ENCODE data around the gene HS3ST3B1. TPM values are rescaled to one million over a fixed set of nuclear protein-coding genes. Genes with fewer than 3 reads are reported as not detected.
A peak's percentile ranks its signal among the peaks of the same experiment; 100 is the strongest.

HS3ST3B1 gene
- total RNA-seq, 4 donors from 2014 or later, result 2.5 to 5.5 (median 3.3) TPM

- TF ChIP-seq POLR2A (IDR thresholded peaks at IDR 0.05; ENCODE audit: low read depth), result no peak
- no peak for TF ChIP-seq POLR2AphosphoS5 (IDR thresholded peaks at IDR 0.05)
- no peak for TF ChIP-seq CTCF (IDR thresholded peaks at IDR 0.05)
- no peak for TF ChIP-seq EP300 (IDR thresholded peaks at IDR 0.05)
- H3K4me1 ChIP-seq, result peaks cover 28 to 35% (median 30%) of the 10 kb centered on the region in 4 donors
- 57% methylated on average over 20 of the region's 20 CpGs for WGBS
- no peaks in the 10 kb centered on the region for H3K36me3 ChIP-seq
- H3K27ac ChIP-seq (replicated peaks in 1 of 4), result no peak overlapping the region
- no peaks in the 10 kb centered on the region for H3K9me3 ChIP-seq
- H3K4me3 ChIP-seq, result no peak overlapping the region
- H3K27me3 ChIP-seq, result peaks cover 0 to 99% (median 55%) of the 10 kb centered on the region in 4 donors
- no peak for DNase-seq (ENCODE audit: extremely low spot score)
- intact Hi-C loops (cut with DNase I), result no loop called here
Measured at GRCh38 chr17:14294876-14295275, 6.0 kb upstream of the HS3ST3B1 start.

- TF ChIP-seq EP300 (IDR thresholded peaks at IDR 0.05), result no peak
- TF ChIP-seq POLR2A (IDR thresholded peaks at IDR 0.05; ENCODE audit: low read depth), result no peak
- no peak for TF ChIP-seq CTCF (IDR thresholded peaks at IDR 0.05)
- no peak for TF ChIP-seq POLR2AphosphoS5 (IDR thresholded peaks at IDR 0.05)
- no peaks in the 10 kb centered on the region for H3K9me3 ChIP-seq
- no peak overlapping the region for H3K27ac ChIP-seq (replicated peaks in 1 of 4)
- peak; percentile 66 for DNase-seq (ENCODE audit: extremely low spot score)
- no peaks in the 10 kb centered on the region for H3K36me3 ChIP-seq
- H3K4me3 ChIP-seq, result no peak overlapping the region
- 95% methylated on average over 3 of the region's 9 CpGs for WGBS
- peaks cover 0 to 99% (median 54%) of the 10 kb centered on the region in 4 donors for H3K27me3 ChIP-seq
- intact Hi-C loops (cut with DNase I), result no loop called here
- peaks cover 36 to 43% (median 38%) of the 10 kb centered on the region in 4 donors for H3K4me1 ChIP-seq
Measured at GRCh38 chr17:14295676-14296075, 5.2 kb upstream of the HS3ST3B1 start.

GRCh38 chr17:14296166-14296910, 4.5 kb upstream of the HS3ST3B1 start:
- Histone ChIP-seq H3K27ac (replicated peaks in 1 of 4) (no peak overlapping the region), H3K9me3 (no peaks in the 10 kb centered on the region), H3K4me1 (peaks cover 41 to 50% (median 45%) of the 10 kb centered on the region in 4 donors), H3K4me3 (no peak overlapping the region), H3K36me3 (no peaks in the 10 kb centered on the region), H3K27me3 (peaks cover 0 to 99% (median 53%) of the 10 kb centered on the region in 4 donors)
- 69% methylated on average over 11 of the region's 12 CpGs for WGBS
- TF ChIP-seq CTCF (IDR thresholded peaks at IDR 0.05) (no peak), POLR2AphosphoS5 (IDR thresholded peaks at IDR 0.05) (no peak), EP300 (IDR thresholded peaks at IDR 0.05) (no peak), POLR2A (IDR thresholded peaks at IDR 0.05; ENCODE audit: low read depth) (no peak)
- peak; percentile 68 for DNase-seq (ENCODE audit: extremely low spot score)
- intact Hi-C loops (cut with DNase I), result no loop called here

- TF ChIP-seq POLR2A (IDR thresholded peaks at IDR 0.05; ENCODE audit: low read depth), result no peak
- peak in 1 of 3 experiments; percentile 18 for TF ChIP-seq CTCF (IDR thresholded peaks at IDR 0.05)
- Histone ChIP-seq H3K36me3 (no peaks in the 10 kb centered on the region), H3K9me3 (no peaks in the 10 kb centered on the region), H3K27ac (replicated peaks in 1 of 4) (peak overlapping the region in 1 of 4 donors; percentile 5), H3K4me1 (peaks cover 50 to 59% (median 54%) of the 10 kb centered on the region in 4 donors), H3K4me3 (peak overlapping the region; percentile 38 to 56 (median 45)), H3K27me3 (peaks cover 0 to 100% (median 60%) of the 10 kb centered on the region in 4 donors)
- DNase-seq (ENCODE audit: extremely low spot score), result peak; percentile 87
- intact Hi-C loops (cut with DNase I), result no loop called here
- WGBS, result 2% methylated on average over 16 of the region's 63 CpGs
Measured at GRCh38 chr17:14297161-14297851, 3.6 kb upstream of the HS3ST3B1 start.

Measured in esophagus muscularis mucosa (tissue), 4 donors.